ENCODE data around the gene FGF10. TPM values are rescaled to one million over a fixed set of nuclear protein-coding genes. Genes with fewer than 3 reads are reported as not detected.
A peak's percentile ranks its signal among the peaks of the same experiment; 100 is the strongest.

FGF10 gene
- total and polyA plus RNA-seq, 9 donors: 2.6 to 13.8 (median 5.1) TPM

DNA sequence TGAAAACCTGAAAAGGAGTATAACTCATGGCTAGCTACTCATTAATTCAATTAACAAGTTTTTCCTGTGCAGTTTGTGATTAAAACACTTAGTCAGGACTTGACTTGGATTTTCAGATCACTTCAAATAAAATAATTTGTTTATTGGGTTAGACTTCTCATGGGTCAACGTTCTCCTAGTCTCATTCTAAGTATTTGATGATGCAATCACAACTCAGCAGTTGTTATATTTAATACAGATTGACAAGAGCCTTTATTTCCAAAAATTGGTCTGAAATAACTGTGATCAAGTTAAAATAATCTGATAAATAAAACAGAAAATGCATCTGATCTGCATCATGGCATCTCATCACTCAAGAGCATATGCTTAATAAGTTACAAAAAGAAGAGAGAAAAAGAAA is 113.9 kb downstream of the FGF10 start:
- no peaks in the 10 kb centered on the region for H3K4me1 ChIP-seq (ENCODE audit: control insufficient read depth, insufficient read depth, low read length)
- no peak for DNase-seq
- H3K27me3 ChIP-seq (ENCODE audit: control insufficient read depth, insufficient read depth, low read length): no peaks in the 10 kb centered on the region
- H3K36me3 ChIP-seq (ENCODE audit: control insufficient read depth, insufficient read depth, low read length): no peaks in the 10 kb centered on the region
- no peaks in the 10 kb centered on the region for H3K9me3 ChIP-seq (replicated peaks; ENCODE audit: control insufficient read depth, low read depth, low read length)
- H3K27ac ChIP-seq (ENCODE audit: low read length): no peak overlapping the region
- no peak overlapping the region for H3K4me3 ChIP-seq (ENCODE audit: low read length)
- WGBS (ENCODE audit: insufficient coverage): no CpG with 5 or more reads among the region's 1 CpG

- DNase-seq: no peak
- no peaks in the 10 kb centered on the region for H3K9me3 ChIP-seq (replicated peaks; ENCODE audit: control insufficient read depth, low read depth, low read length)
- no peaks in the 10 kb centered on the region for H3K36me3 ChIP-seq (ENCODE audit: control insufficient read depth, insufficient read depth, low read length)
- no peaks in the 10 kb centered on the region for H3K4me1 ChIP-seq (ENCODE audit: control insufficient read depth, insufficient read depth, low read length)
- H3K4me3 ChIP-seq (ENCODE audit: low read length): no peak overlapping the region
- no peak overlapping the region for H3K27ac ChIP-seq (ENCODE audit: low read length)
- no peaks in the 10 kb centered on the region for H3K27me3 ChIP-seq (ENCODE audit: control insufficient read depth, insufficient read depth, low read length)
These were observed 121.3 kb downstream of the FGF10 start for GRCh38 chr5:44267909-44268308.

DNA sequence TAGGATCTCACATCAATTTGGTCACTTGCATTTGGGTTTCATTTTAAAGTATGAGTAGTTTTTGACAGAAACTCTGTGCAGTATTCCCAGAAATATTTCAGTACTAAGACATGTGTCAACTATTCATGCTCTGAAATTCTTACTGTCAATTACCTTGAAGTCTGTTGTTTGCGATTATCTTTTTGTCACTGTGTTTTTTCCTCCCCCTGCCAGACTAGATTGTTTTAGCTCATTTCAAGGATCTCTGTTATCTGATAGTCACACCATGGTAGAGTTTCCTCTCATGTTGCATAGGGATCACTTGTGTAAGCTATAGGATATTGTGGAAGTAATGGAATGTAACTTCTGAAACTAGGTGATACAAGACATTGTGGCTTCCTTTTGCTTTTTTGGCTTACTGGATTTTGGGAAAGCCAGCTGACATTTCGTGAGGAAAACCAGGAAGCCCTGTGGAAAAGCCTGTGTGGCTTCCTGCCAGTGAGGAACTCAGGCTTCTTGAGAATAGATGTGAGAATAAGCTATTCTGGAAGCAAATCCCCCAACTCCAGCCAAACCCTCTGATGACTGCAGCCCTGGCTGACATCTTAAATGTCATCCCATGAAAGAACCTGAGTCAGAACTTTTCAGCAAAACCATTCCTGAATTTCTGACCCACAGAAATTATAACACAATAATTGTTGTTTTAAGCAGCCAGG is 122.2 kb downstream of the FGF10 start:
- DNase-seq: peak; percentile 75
- WGBS (ENCODE audit: insufficient coverage): no CpG with 5 or more reads among the region's 2 CpGs
- H3K4me1 ChIP-seq (ENCODE audit: control insufficient read depth, insufficient read depth, low read length): no peaks in the 10 kb centered on the region
- H3K27me3 ChIP-seq (ENCODE audit: control insufficient read depth, insufficient read depth, low read length): no peaks in the 10 kb centered on the region
- H3K27ac ChIP-seq (ENCODE audit: low read length): no peak overlapping the region
- H3K4me3 ChIP-seq (ENCODE audit: low read length): no peak overlapping the region
- H3K36me3 ChIP-seq (ENCODE audit: control insufficient read depth, insufficient read depth, low read length): no peaks in the 10 kb centered on the region
- no peaks in the 10 kb centered on the region for H3K9me3 ChIP-seq (replicated peaks; ENCODE audit: control insufficient read depth, low read depth, low read length)

- H3K4me3 ChIP-seq (ENCODE audit: low read length): no peak overlapping the region
- no peaks in the 10 kb centered on the region for H3K27me3 ChIP-seq (ENCODE audit: control insufficient read depth, insufficient read depth, low read length)
- H3K36me3 ChIP-seq (ENCODE audit: control insufficient read depth, insufficient read depth, low read length): no peaks in the 10 kb centered on the region
- H3K9me3 ChIP-seq (replicated peaks; ENCODE audit: control insufficient read depth, low read depth, low read length): no peaks in the 10 kb centered on the region
- no peak overlapping the region for H3K27ac ChIP-seq (ENCODE audit: low read length)
- no peaks in the 10 kb centered on the region for H3K4me1 ChIP-seq (ENCODE audit: control insufficient read depth, insufficient read depth, low read length)
- no peak for DNase-seq
These were observed 123.5 kb downstream of the FGF10 start for GRCh38 chr5:44265713-44266112.

- no peak overlapping the region for H3K27ac ChIP-seq (ENCODE audit: low read length)
- no peaks in the 10 kb centered on the region for H3K36me3 ChIP-seq (ENCODE audit: control insufficient read depth, insufficient read depth, low read length)
- no peak overlapping the region for H3K4me3 ChIP-seq (ENCODE audit: low read length)
- DNase-seq: no peak
- H3K27me3 ChIP-seq (ENCODE audit: control insufficient read depth, insufficient read depth, low read length): no peaks in the 10 kb centered on the region
- no peaks in the 10 kb centered on the region for H3K9me3 ChIP-seq (replicated peaks; ENCODE audit: control insufficient read depth, low read depth, low read length)
- H3K4me1 ChIP-seq (ENCODE audit: control insufficient read depth, insufficient read depth, low read length): no peaks in the 10 kb centered on the region
These were observed 128.4 kb downstream of the FGF10 start for GRCh38 chr5:44260793-44261192.

GRCh38 chr5:44257653-44258365 is 131.4 kb downstream of the FGF10 start:
- Histone ChIP-seq H3K27me3 (ENCODE audit: control insufficient read depth, insufficient read depth, low read length) (no peaks in the 10 kb centered on the region), H3K9me3 (replicated peaks; ENCODE audit: control insufficient read depth, low read depth, low read length) (no peaks in the 10 kb centered on the region), H3K4me1 (ENCODE audit: control insufficient read depth, insufficient read depth, low read length) (no peaks in the 10 kb centered on the region), H3K4me3 (ENCODE audit: low read length) (no peak overlapping the region), H3K36me3 (ENCODE audit: control insufficient read depth, insufficient read depth, low read length) (no peaks in the 10 kb centered on the region), H3K27ac (ENCODE audit: low read length) (no peak overlapping the region)
- WGBS (ENCODE audit: insufficient coverage): no CpG with 5 or more reads among the region's 4 CpGs
- DNase-seq: peak; percentile 60

- no peak overlapping the region for H3K27ac ChIP-seq (ENCODE audit: low read length)
- no peaks in the 10 kb centered on the region for H3K9me3 ChIP-seq (replicated peaks; ENCODE audit: control insufficient read depth, low read depth, low read length)
- no peaks in the 10 kb centered on the region for H3K36me3 ChIP-seq (ENCODE audit: control insufficient read depth, insufficient read depth, low read length)
- DNase-seq: no peak
- H3K4me1 ChIP-seq (ENCODE audit: control insufficient read depth, insufficient read depth, low read length): no peaks in the 10 kb centered on the region
- no peaks in the 10 kb centered on the region for H3K27me3 ChIP-seq (ENCODE audit: control insufficient read depth, insufficient read depth, low read length)
- H3K4me3 ChIP-seq (ENCODE audit: low read length): no peak overlapping the region
- 75% methylated on average over 2 of the region's 3 CpGs for WGBS (ENCODE audit: insufficient coverage)
These were observed 132.0 kb downstream of the FGF10 start for GRCh38 chr5:44257221-44257620.

Data from muscle of leg (tissue), 11 donors.